DND-41 (cell line): ENCODE data around the gene PHLDB3.

Source experiments
- ATAC-seq: fragments of 200-7000 bp; cut with Tn5 transposase; 3 replicates; pipeline ENCODE4 v1.9.1; 2021; ENCODE audit warnings: low read depth; ENCODE audit not compliant: insufficient read depth
- DNase-seq: peaks from one replicate; pipeline ENCODE4 v3.0.0-alpha.2; 2020
- H2AFZ ChIP-seq: 2 replicates; pipeline ENCODE4 v1.6.0; 2012; ENCODE audit warnings: low read depth, low read length
- H3K27ac ChIP-seq: 2 replicates; pipeline ENCODE4 v1.5.1; 2012; ENCODE audit warnings: low read length, inconsistent platforms
- H3K27me3 ChIP-seq: fragments of 200-600 bp; sonication (generic); 2 replicates; pipeline ENCODE4 v1.6.0; 2012; ENCODE audit warnings: low read length, mild to moderate bottlenecking, inconsistent platforms; ENCODE audit not compliant: insufficient read depth, poor library complexity
- H3K36me3 ChIP-seq: 2 replicates; pipeline ENCODE4 v1.5.1; 2012; ENCODE audit warnings: low read length, inconsistent platforms; ENCODE audit not compliant: insufficient read depth
- H3K4me1 ChIP-seq: 2 replicates; pipeline ENCODE4 v1.5.1; 2012; ENCODE audit warnings: mild to moderate bottlenecking, low read length; ENCODE audit not compliant: insufficient read depth
- H3K4me2 ChIP-seq: 2 replicates; pipeline ENCODE4 v1.6.0; 2012; ENCODE audit warnings: mild to moderate bottlenecking, moderate library complexity, low read length, inconsistent platforms; ENCODE audit not compliant: insufficient read depth
- H3K4me3 ChIP-seq, 2 experiments: fragments of 200-600 bp in 1 of 2; shearing (Covaris generic) in 1 of 2; 2 replicates each; pipeline ENCODE4 v1.5.1; 2012 to 2016; ENCODE audit warnings: inconsistent platforms in 2 of 2, low read length in 2 of 2, mild to moderate bottlenecking in 2 of 2, low read depth in 1 of 2, moderate library complexity in 1 of 2
- H3K79me2 ChIP-seq: 2 replicates; pipeline ENCODE4 v1.6.0; 2012; ENCODE audit warnings: low read length, inconsistent platforms; ENCODE audit not compliant: insufficient read depth
- H3K9ac ChIP-seq: 2 replicates; pipeline ENCODE4 v1.6.0; 2012; ENCODE audit warnings: low read depth, mild to moderate bottlenecking, inconsistent platforms, low read length, moderate library complexity
- H3K9me3 ChIP-seq: 2 replicates; pipeline ENCODE4 v1.5.1; 2012; ENCODE audit warnings: low read length, moderate library complexity, mild to moderate bottlenecking, inconsistent platforms; ENCODE audit not compliant: insufficient read depth, severe bottlenecking
- H4K20me1 ChIP-seq: 2 replicates; pipeline ENCODE4 v1.6.0; 2012; ENCODE audit warnings: low read length; ENCODE audit not compliant: insufficient read depth
- CTCF ChIP-seq: IDR thresholded peaks from 2 replicates; pipeline ENCODE4 v1.5.1; 2012; ENCODE audit warnings: borderline replicate concordance, low read length, moderate library complexity, mild to moderate bottlenecking; ENCODE audit not compliant: poor library complexity, severe bottlenecking; ENCODE audit errors: extremely low read depth
- EZH2 ChIP-seq: IDR thresholded peaks from 3 replicates; pipeline ENCODE4 v1.6.1; 2012; ENCODE audit warnings: borderline replicate concordance, low read depth, mild to moderate bottlenecking, moderate library complexity, low read length, inconsistent platforms; ENCODE audit not compliant: severe bottlenecking

PHLDB3 gene

GRCh38 chr19:43485951-43486350 is 18.6 kb downstream of the PHLDB3 start:
- H3K27me3 ChIP-seq: no peaks in the 10 kb centered on the region
- no peak overlapping the region for H2AFZ ChIP-seq
- TF ChIP-seq CTCF (no peak), EZH2 (no peak)
- no peak overlapping the region for H3K27ac ChIP-seq
- H3K4me3 ChIP-seq: no peak overlapping the region
- H3K79me2 ChIP-seq: no peaks in the 10 kb centered on the region
- ATAC-seq: no peak
- H3K9ac ChIP-seq: no peak overlapping the region
- no peaks in the 10 kb centered on the region for H3K4me1 ChIP-seq
- no peaks in the 10 kb centered on the region for H4K20me1 ChIP-seq
- no peak overlapping the region for H3K4me2 ChIP-seq
- no peaks in the 10 kb centered on the region for H3K36me3 ChIP-seq
- H3K9me3 ChIP-seq: no peaks in the 10 kb centered on the region
- no peak for DNase-seq

GRCh38 chr19:43483281-43483680 is 21.3 kb downstream of the PHLDB3 start:
- no peaks in the 10 kb centered on the region for H3K79me2 ChIP-seq
- no peaks in the 10 kb centered on the region for H3K9me3 ChIP-seq
- no peak overlapping the region for H3K27ac ChIP-seq
- no peak overlapping the region for H3K4me3 ChIP-seq
- no peak for DNase-seq
- H3K4me2 ChIP-seq: no peak overlapping the region
- no peaks in the 10 kb centered on the region for H3K36me3 ChIP-seq
- no peak for TF ChIP-seq CTCF
- TF ChIP-seq EZH2: no peak
- no peaks in the 10 kb centered on the region for H3K27me3 ChIP-seq
- H4K20me1 ChIP-seq: no peaks in the 10 kb centered on the region
- H2AFZ ChIP-seq: no peak overlapping the region
- H3K4me1 ChIP-seq: no peaks in the 10 kb centered on the region
- ATAC-seq: no peak
- H3K9ac ChIP-seq: no peak overlapping the region

- no peaks in the 10 kb centered on the region for H3K79me2 ChIP-seq
- no peaks in the 10 kb centered on the region for H3K4me1 ChIP-seq
- H4K20me1 ChIP-seq: no peaks in the 10 kb centered on the region
- ATAC-seq (no peak), DNase-seq (no peak)
- no peaks in the 10 kb centered on the region for H3K36me3 ChIP-seq
- no peaks in the 10 kb centered on the region for H3K9me3 ChIP-seq
- TF ChIP-seq CTCF: no peak
- no peak for TF ChIP-seq EZH2
- no peak overlapping the region for H3K27ac ChIP-seq
- H3K27me3 ChIP-seq: no peaks in the 10 kb centered on the region
- H3K4me3 ChIP-seq: no peak overlapping the region
- H3K9ac ChIP-seq: no peak overlapping the region
- H3K4me2 ChIP-seq: no peak overlapping the region
- H2AFZ ChIP-seq: no peak overlapping the region
Observed at GRCh38 chr19:43482193-43482592, 22.4 kb downstream of the PHLDB3 start.

- Histone ChIP-seq H3K27me3 (no peaks in the 10 kb centered on the region), H2AFZ (no peak overlapping the region), H3K4me3 (no peak overlapping the region), H4K20me1 (no peaks in the 10 kb centered on the region), H3K9me3 (no peaks in the 10 kb centered on the region), H3K79me2 (no peaks in the 10 kb centered on the region), H3K4me1 (no peaks in the 10 kb centered on the region), H3K27ac (no peak overlapping the region), H3K4me2 (no peak overlapping the region), H3K9ac (no peak overlapping the region), H3K36me3 (no peaks in the 10 kb centered on the region)
- DNase-seq (no peak), ATAC-seq (no peak)
- TF ChIP-seq CTCF (no peak), EZH2 (no peak)
Observed at GRCh38 chr19:43481701-43482100, 22.8 kb downstream of the PHLDB3 start.
